Neural cell (in vitro differentiated cells): ENCODE measurements around the gene MMADHC.
A peak's percentile ranks its signal among the peaks of the same experiment; 100 is the strongest.

Source experiments
- EZH2 ChIP-seq: fragments of 200-600, 300-800 bp; shearing (Covaris generic), sonication (generic); IDR thresholded peaks from 2 replicates; pipeline ENCODE4 v1.6.1; 2014; ENCODE audit warnings: antibody characterized with exemption, low read length, borderline replicate concordance, mild to moderate bottlenecking; ENCODE audit not compliant: insufficient read depth, poor library complexity, severe bottlenecking
- MXI1 ChIP-seq: fragments of 450-650 bp; conservative IDR thresholded peaks from 2 replicates; pipeline ENCODE4 v1.6.1; 2014; ENCODE audit warnings: antibody characterized with exemption, mild to moderate bottlenecking; ENCODE audit not compliant: poor library complexity, severe bottlenecking
- TF ChIP-seq, protein P1 (sequence below): fragments of 450-650 bp; IDR thresholded peaks from 2 replicates; pipeline ENCODE4 v1.5.1; 2014; ENCODE audit warnings: antibody characterized with exemption, mild to moderate bottlenecking, moderate library complexity; ENCODE audit not compliant: poor library complexity, severe bottlenecking

- TF ChIP-seq EZH2: no peak
- TF ChIP-seq, protein P1, sequence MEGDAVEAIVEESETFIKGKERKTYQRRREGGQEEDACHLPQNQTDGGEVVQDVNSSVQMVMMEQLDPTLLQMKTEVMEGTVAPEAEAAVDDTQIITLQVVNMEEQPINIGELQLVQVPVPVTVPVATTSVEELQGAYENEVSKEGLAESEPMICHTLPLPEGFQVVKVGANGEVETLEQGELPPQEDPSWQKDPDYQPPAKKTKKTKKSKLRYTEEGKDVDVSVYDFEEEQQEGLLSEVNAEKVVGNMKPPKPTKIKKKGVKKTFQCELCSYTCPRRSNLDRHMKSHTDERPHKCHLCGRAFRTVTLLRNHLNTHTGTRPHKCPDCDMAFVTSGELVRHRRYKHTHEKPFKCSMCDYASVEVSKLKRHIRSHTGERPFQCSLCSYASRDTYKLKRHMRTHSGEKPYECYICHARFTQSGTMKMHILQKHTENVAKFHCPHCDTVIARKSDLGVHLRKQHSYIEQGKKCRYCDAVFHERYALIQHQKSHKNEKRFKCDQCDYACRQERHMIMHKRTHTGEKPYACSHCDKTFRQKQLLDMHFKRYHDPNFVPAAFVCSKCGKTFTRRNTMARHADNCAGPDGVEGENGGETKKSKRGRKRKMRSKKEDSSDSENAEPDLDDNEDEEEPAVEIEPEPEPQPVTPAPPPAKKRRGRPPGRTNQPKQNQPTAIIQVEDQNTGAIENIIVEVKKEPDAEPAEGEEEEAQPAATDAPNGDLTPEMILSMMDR: peak; percentile 91
- TF ChIP-seq MXI1: no peak
Observed at GRCh38 chr2:149561309-149561926, 26.2 kb downstream of the MMADHC start.
